ENCODE measurements around the gene RTP2.

Gene RTP2

DNA sequence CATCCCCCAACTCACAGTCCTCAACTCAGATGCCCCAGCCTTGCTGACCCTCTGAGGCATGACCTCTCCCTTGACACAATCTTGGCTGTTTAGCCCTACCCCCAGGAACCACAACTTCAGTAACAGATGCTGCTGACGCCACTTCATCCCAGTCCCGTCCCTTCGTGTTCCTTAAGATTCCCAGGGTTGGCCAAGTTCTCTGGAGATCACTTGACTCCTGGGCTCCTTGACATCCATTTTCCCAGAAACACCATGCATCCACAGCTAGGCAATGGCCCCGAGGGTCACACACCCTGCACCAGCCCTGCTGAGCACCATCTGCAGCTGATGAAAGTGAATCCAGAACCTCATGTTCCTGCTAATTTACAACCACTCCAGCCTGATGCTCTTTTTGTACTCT is 6.9 kb downstream of the RTP2 start:
- TF ChIP-seq, protein P1, sequence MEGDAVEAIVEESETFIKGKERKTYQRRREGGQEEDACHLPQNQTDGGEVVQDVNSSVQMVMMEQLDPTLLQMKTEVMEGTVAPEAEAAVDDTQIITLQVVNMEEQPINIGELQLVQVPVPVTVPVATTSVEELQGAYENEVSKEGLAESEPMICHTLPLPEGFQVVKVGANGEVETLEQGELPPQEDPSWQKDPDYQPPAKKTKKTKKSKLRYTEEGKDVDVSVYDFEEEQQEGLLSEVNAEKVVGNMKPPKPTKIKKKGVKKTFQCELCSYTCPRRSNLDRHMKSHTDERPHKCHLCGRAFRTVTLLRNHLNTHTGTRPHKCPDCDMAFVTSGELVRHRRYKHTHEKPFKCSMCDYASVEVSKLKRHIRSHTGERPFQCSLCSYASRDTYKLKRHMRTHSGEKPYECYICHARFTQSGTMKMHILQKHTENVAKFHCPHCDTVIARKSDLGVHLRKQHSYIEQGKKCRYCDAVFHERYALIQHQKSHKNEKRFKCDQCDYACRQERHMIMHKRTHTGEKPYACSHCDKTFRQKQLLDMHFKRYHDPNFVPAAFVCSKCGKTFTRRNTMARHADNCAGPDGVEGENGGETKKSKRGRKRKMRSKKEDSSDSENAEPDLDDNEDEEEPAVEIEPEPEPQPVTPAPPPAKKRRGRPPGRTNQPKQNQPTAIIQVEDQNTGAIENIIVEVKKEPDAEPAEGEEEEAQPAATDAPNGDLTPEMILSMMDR (IDR thresholded peaks at IDR 0.05; ENCODE audit: low read depth, low read length, missing control alignments), result no peak
- H3K4me3 ChIP-seq (ENCODE audit: low read depth, low read length), result no peak overlapping the region
- no peak for DNase-seq (ENCODE audit: low read depth)

DNA sequence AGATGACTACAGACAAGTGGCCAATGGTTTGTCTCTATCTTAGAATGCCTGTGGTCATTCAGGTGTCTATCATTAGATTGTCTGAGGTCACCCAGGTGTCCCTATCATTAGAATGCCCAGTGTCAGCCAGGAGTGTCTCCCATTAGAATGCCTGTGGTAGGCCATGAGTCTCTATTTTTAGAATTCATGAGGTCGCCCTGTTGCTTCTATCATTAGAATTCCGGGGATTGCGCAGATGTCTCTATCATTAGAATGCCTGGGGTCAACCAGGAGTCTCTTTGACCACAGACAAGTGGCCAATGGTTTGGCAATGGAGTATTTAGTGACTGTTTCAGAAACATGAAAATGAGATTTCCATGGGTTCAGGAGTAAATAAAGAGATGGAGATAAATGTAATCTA is 7.6 kb downstream of the RTP2 start:
- no peak overlapping the region for H3K4me3 ChIP-seq (ENCODE audit: low read depth, low read length)
- DNase-seq (ENCODE audit: low read depth), result no peak
- TF ChIP-seq, protein P1 (IDR thresholded peaks at IDR 0.05; ENCODE audit: low read depth, low read length, missing control alignments), result no peak

DNA sequence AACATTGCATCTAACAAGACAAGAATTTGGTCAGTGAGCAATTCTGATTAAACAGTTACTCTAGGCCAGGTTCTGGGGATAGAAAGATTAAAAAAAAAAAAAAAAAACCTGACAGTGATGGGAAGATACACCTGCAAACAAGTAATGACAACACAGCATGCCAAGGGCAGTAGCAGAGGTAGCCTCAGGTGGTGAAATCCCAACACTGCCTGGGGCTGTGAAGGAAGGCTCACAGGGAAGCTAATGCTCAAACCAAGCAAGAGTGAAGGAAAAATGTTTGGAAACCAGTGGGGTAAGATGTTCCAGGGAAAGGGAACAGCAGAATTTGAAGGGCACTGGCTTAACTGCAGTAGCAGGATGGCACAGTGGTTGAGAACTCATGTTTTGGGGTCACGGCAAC is 8.9 kb downstream of the RTP2 start:
- no peak for DNase-seq (ENCODE audit: low read depth)
- TF ChIP-seq, protein P1 (IDR thresholded peaks at IDR 0.05; ENCODE audit: low read depth, low read length, missing control alignments), result no peak
- H3K4me3 ChIP-seq (ENCODE audit: low read depth, low read length), result no peak overlapping the region

DNA sequence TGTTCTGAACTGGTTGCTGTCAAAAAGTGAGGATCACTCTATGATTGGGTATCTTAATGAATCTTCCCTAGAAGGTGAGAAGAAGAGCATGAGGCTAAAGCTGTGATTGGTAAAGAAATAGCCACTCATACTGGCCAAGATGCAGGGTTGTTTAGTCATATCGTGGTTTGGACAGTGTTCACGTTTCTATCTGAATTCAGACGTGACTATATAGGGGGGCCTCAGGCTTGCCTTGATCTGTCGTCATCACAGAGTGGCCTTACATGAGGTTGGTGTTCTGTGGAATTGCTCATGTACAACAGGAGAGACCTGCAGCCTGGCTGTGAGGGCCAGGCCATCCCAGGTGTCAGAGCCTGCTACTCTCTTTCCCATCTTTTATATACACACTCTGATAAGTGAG is 12.4 kb downstream of the RTP2 start:
- H3K4me3 ChIP-seq (ENCODE audit: low read depth, low read length), result no peak overlapping the region
- no peak for DNase-seq (ENCODE audit: low read depth)
- TF ChIP-seq, protein P1 (IDR thresholded peaks at IDR 0.05; ENCODE audit: low read depth, low read length, missing control alignments), result no peak

DNA sequence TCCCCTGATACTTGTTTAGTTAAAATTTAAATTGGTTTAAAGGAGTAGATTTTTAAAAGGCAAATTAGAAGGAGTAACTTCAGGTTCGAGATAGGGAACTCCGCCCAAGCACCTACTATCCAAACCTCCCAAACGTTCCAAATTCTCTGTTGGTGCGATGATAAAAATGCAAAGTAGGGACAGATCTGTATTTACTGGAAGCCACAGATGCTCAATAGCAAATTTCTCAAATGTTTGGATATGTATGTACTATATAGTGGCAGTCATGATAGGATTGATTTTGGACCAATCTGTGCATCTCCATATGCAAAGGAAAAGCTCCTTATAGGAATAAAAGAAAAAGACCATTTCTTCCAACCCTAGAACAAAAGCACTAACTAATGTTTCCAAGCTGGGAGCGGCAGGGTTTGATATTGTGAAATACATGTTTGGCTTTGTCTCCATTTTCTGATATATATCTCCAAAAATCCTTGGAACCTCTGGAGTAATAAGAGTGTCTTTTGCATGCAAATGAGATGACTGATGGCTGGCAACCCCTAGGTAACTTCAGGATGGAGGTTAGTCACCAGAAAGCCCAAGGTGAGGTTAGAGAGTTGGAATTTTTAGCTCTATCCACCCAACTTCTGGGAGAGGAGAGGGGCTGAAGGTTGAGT is 15.6 kb downstream of the RTP2 start:
- DNase-seq (ENCODE audit: low read depth), result no peak
- TF ChIP-seq, protein P1 (IDR thresholded peaks at IDR 0.05; ENCODE audit: low read depth, low read length, missing control alignments), result no peak
- H3K4me3 ChIP-seq (ENCODE audit: low read depth, low read length), result no peak overlapping the region

DNA sequence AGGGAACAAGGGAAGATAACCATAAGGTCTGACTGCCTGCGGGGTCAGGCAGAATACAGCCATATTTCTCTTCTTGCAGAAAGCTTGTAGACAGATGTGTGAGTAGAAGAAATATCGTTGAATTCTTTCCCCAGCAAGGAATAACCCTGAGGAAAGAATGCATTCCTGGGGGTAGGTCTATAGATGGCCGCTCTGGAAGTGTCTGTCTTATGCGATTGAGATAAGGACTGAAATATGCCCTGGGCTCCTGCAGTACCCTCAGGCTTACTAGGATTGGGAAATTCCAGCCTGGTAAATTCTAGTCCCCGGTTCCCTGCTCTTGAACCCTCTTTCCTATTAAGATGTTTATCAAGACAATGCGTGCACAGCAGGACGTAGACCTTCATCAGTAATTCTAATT is 16.4 kb downstream of the RTP2 start:
- H3K4me3 ChIP-seq (ENCODE audit: low read depth, low read length), result no peak overlapping the region
- TF ChIP-seq, protein P1 (IDR thresholded peaks at IDR 0.05; ENCODE audit: low read depth, low read length, missing control alignments), result no peak
- DNase-seq (ENCODE audit: low read depth), result no peak

DNA sequence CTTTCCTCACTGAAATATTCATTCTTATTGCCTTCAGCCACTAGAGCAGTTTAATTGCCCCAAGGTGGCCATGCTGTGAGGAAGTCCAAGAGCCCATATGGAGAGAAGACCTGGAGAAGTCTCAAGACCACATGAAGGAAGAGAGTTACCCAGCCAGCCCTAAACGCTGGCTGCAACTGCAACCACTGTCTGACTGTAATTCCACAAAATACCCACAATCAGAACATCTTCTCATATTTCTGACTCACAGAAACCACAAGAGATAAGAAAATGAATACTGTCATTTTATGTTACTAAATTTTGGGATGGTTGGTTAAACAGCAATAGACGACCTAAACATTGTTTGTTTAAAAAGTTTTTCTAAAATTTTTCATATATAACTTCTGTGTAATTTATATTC is 17.5 kb downstream of the RTP2 start:
- DNase-seq (ENCODE audit: low read depth), result no peak
- H3K4me3 ChIP-seq (ENCODE audit: low read depth, low read length), result no peak overlapping the region
- TF ChIP-seq, protein P1 (IDR thresholded peaks at IDR 0.05; ENCODE audit: low read depth, low read length, missing control alignments), result no peak

All from GM12864 (cell line).